Retina (tissue), 1 donor: Measurements from ENCODE around the gene KAZN.

Source experiments
- DNase-seq: peaks from one replicate; pipeline ENCODE4 v3.0.0-alpha.2; 2016

Gene KAZN

GRCh38 chr1:14777516-14778506, 179.3 kb downstream of the KAZN start:
- no peak for DNase-seq

- DNase-seq, result no peak
Measured at GRCh38 chr1:14778541-14778897, 180.0 kb downstream of the KAZN start.

DNA sequence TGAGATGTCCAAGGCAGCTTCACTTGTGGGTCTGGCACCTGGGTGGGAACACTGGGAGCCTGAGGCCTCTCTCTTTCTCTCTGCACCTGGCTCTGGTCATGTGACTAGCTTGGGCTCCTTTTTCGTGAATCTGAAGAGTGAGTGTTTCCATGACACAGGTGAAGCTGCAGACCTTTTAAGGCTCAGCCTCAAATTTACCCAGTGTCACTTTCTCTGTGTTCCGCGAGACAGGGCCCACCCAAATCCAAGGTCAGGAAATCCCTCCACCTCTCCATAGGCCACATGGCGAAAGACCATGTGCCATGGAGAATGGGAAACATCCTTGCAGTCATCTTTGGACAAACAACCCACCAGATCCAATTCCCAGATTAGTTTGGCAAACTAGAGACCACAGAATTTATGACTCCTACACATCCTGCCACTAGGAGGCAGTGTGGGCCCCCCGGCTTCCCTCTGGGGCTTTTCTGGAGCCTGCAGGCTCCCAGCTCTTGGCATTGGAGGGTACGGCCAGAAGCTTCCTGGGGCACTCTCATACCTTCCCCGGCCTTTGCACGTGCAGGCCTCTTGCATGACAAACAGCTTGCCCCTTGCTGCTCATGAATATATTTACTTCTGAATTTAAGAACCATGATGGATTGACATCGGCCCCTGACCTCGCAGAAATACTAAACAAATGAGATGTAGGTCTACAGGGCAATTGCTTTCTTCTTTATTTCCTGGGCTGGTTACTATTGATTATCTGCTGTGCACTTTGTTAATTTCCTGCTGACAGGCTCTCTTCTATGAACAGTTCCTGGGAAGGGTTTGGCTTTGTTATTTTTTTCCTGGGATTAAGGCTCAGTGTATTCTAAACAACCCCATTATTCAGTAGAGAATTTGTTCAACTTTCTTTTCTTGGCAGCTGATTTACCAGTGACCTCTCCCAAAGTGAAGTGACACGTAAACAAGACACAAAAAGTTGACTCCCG, 180.7 kb downstream of the KAZN start:
- peak; percentile 50 for DNase-seq

DNA sequence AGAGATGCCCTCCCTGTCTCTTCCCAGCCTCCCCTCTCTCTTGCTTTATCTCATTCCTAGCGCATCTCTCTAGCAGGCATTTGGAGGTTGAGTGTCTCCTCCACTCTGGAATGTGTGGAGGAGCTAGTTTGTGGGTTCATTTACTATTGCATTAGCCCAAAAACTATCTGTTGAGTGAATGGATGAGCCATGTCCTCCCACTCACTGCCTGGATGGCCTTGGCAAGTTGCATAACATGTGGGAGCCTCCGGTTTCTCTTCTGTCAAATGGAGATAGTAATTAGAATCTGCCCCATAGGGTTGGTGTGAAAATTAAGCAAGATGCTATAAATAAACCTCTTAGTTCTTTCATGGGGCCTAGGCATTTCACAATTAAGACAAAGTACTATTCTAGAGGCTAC, 181.8 kb downstream of the KAZN start:
- DNase-seq, result no peak

DNA sequence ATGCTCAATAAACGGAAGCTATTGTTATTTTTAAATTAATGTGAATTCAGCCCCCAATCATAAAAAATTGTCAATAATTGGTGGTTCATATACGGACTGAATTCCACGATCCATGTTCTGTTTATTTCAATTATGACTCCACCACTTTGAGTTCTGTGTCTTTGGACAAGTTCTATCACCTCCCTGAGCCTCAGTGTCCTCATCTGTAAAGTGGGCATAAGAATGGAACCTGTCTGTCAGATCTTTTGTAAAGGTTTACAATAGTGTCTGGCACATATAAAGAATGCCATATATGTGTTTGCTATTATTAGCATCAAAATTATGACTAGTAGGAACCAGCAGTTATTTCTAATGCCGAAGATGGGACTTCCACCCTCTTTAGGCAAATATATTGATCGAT, 183.3 kb downstream of the KAZN start:
- no peak for DNase-seq

DNA sequence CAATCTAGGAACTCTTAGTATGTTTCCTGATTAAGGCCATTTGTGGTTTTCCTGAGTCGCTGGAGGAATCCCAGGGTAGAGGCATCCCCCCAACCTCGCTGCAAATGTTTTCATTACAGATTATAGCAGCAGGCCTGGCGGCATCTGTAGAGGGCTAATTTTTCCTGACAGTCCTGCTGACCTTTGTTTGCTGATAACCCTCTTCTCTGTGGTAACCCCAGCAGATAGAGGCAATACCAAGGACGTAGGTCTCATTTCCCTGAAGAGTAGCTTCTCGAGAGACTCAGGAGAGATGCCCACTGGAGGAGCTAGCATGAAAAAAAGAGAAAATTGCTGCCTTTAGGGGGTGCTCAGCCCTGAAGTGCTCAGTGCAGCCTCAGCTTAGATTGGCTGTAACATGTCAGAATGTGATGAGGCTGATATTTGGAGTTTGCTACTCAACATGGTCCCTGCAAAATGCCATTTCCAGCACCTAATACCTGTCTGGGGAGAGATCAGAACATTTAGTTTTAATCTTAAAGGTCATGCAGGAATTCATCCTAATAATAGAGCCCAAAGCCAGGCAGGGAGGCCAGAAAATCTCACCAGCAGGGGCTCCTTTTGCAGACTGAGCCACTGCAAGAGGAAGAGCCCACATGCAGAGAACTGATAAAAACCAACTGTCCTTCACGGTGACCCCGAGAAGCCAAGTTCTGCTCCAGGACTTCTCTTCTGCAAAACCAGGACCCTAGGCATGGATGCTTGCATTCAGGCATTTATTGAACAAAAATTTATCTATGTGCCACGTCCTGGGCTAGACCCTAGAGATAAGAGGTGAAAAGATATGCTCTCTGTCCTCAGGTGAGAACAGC, 184.5 kb downstream of the KAZN start:
- peak; percentile 46 for DNase-seq

GRCh38 chr1:14783592-14783886, 185.1 kb downstream of the KAZN start:
- DNase-seq, result no peak

GRCh38 chr1:14784790-14785773, 186.6 kb downstream of the KAZN start:
- DNase-seq, result no peak

- DNase-seq, result no peak
Measured at GRCh38 chr1:14786109-14786675, 187.7 kb downstream of the KAZN start.

DNA sequence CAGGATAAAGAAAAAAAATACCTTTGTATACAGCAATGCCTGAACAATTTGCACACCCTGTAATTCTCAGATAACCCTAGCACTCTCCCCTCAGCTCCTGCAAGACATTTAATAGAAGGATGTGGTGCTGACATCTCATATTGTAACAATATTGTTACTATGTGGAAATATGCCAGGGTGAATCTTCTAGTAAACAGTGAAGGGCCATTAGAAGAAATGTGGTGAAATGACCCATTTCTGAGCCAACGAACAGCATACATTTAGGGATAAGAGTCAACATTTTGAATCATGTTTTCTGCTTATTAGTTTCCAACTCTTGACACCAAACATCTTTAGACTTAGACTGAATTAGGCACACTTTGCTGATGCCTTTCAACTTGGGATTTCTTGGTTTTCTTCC, 188.2 kb downstream of the KAZN start:
- DNase-seq, result no peak

GRCh38 chr1:14787604-14788003, 189.1 kb downstream of the KAZN start:
- DNase-seq, result no peak

DNA sequence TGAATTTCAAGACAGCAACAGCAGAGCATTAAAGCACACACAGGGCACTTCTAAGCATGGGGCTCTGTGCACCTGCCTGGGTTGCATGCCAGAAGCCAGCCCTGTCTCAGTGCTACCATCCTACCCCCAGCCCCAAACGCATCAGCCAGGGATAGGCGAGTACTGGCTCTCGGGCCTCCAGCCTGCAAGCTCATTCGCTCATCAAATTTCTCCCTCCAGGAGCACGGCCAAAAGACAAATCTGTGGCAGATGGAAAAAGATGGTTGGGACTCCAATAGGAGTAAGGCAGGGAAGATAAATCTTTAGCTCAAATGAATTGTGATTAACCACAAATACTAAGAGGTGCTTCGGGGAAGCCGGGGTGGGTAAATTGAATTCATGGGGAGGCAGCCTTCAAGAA, 189.6 kb downstream of the KAZN start:
- DNase-seq, result no peak

DNA sequence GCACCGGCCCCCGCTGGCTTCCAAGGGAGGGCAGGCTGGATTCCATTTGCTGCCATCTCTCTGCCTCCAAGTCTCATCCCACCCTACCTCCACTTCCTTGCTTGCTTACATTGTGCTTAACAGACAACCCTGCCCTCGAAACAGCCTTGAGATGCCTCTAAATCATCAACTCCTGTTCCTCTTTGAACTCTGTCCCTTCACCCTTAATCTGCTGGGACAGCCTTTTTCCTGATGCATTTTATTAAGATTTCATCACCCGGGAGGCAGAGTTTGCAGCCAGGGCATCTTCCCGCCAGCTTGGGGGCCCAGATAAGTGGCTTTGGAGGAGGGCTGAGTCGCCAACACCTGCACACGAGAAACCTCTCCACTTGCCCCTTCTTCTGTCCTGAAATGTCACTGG, 192.5 kb downstream of the KAZN start:
- no peak for DNase-seq

DNA sequence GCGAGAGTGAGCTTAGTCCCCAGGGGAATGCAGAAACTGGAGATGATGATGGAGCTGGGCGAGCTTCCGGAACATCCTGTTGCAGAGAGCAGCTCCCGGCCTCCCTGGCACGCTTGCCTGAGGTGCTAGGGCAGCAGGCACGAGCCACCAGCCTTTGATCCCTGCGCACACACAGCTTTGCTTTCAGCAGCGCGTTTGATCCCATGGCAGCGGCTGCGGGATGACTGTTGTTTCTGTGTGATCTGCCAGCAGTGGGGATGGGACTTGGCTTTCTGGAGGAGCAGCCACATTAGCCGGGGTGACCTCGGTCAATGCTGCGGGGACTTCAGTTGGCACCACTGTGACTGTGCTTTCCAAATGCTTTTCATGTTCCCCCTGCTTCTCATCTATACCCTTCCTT, 193.2 kb downstream of the KAZN start:
- no peak for DNase-seq

GRCh38 chr1:14794136-14794768, 195.8 kb downstream of the KAZN start:
- DNase-seq, result no peak

GRCh38 chr1:14794906-14795305, 196.4 kb downstream of the KAZN start:
- no peak for DNase-seq

GRCh38 chr1:14795589-14795988, 197.1 kb downstream of the KAZN start:
- DNase-seq, result no peak

GRCh38 chr1:14800014-14800413, 201.5 kb downstream of the KAZN start:
- DNase-seq, result no peak

- DNase-seq, result no peak
Measured at GRCh38 chr1:14800500-14801076, 202.1 kb downstream of the KAZN start.
